Body of pancreas (tissue), 4 donors: ENCODE measurements around the gene PRRT3.

Experiments used
- CTCF ChIP-seq, 7 experiments: fragments of 450-650 bp in 4 of 7; fragments of 200-600 bp in 3 of 7; sonication (generic) in 3 of 7; IDR thresholded peaks; one replicate each; pipeline ENCODE4 v1.5.1; 2016 to 2019; ENCODE audit warnings: antibody characterized with exemption in 7 of 7
- POLR2A ChIP-seq, 3 donors: fragments of 450-650 bp; IDR thresholded peaks; one replicate each; pipeline ENCODE4 v1.6.1; 2016; ENCODE audit warnings: antibody characterized with exemption in 3 of 3, mild to moderate bottlenecking in 2 of 3

DNA sequence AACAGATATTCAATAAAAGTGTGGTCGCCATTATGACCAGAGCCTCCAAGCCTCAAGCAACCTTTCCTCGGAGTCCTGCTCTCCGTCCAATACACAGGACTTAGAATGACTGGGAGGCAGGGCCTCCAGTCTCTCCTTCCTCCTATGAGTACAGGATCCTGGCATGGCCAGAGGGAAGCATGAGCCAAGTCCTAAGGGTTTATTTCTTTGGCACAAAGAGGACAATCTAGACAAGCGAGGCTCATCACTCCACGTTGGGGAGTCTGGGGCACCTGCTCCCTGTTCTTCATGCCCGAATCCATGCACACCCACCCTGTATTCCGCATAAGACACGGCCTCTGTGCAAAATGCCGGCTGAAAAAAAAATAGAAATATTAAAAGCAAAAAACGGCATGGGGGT lies 6.8 kb downstream of the PRRT3 start:
- TF ChIP-seq CTCF (IDR thresholded peaks at IDR 0.05) (no peak), POLR2A (IDR thresholded peaks at IDR 0.05) (no peak)
